Sigmoid colon (tissue), 4 donors: ENCODE measurements around the gene PDE1C.

ENCODE experiments used
- CTCF ChIP-seq, 4 experiments: fragments of 450-650 bp in 3 of 4; fragments of 200-600 bp in 1 of 4; IDR thresholded peaks; one replicate each; pipeline ENCODE4 v1.5.1; 2016 to 2019; ENCODE audit warnings: antibody characterized with exemption in 4 of 4, mild to moderate bottlenecking in 3 of 4, moderate library complexity in 2 of 4
- EP300 ChIP-seq, 4 donors: sonication (generic); formaldehyde crosslinking; IDR thresholded peaks; one replicate each; pipeline ENCODE4 v1.6.1; 2017; ENCODE audit warnings: antibody characterized with exemption in 4 of 4
- POLR2A ChIP-seq, 2 donors: fragments of 450-650 bp; IDR thresholded peaks; one replicate each; pipeline ENCODE4 v1.6.1; 2016; ENCODE audit warnings: antibody characterized with exemption in 2 of 2, mild to moderate bottlenecking in 2 of 2, moderate library complexity in 2 of 2
- POLR2AphosphoS5 ChIP-seq, 4 donors: sonication (generic); formaldehyde crosslinking; IDR thresholded peaks; one replicate each; pipeline ENCODE4 v1.6.1; 2017; ENCODE audit warnings: antibody characterized with exemption in 4 of 4

GRCh38 chr7:32071466-32072091, 1.4 kb upstream of the PDE1C start:
- TF ChIP-seq CTCF (IDR thresholded peaks at IDR 0.05) = no peak
- TF ChIP-seq POLR2AphosphoS5 (IDR thresholded peaks at IDR 0.05) = no peak
- no peak for TF ChIP-seq POLR2A (IDR thresholded peaks at IDR 0.05)
- TF ChIP-seq EP300 (IDR thresholded peaks at IDR 0.05) = no peak
